ENCODE measurements around the gene TSPAN9. TPM values are rescaled to one million over a fixed set of nuclear protein-coding genes. Genes with fewer than 3 reads are reported as not detected.

TSPAN9 gene
- total RNA-seq, 1 donor from 2014 or later = 40.9 TPM

DNA sequence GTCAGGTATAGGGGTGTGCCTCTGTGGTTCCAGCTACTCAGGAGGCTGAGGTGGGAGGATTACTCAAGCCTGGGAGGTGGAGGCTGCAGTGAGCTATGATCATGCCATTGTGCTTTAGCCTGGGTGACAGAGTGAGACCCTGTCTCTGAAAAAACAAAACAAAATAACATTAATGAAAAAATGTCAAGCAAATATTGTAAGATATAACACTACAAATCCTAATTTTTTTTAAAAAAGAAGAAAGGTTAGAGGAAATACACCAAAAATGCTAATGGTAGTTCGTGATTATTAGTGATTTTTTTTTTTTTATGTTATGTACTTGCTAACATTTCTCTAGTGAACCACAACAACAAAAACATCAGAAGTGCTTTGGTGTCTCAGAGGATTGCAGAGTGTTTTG lies 47.7 kb downstream of the TSPAN9 start:
- peaks cover 6% of the 10 kb centered on the region for H3K9me3 Mint-ChIP-seq (ENCODE audit: unreplicated experiment)
- no peaks in the 10 kb centered on the region for H3K36me3 Mint-ChIP-seq (ENCODE audit: low read depth, unreplicated experiment)
- H3K36me3 ChIP-seq (ENCODE audit: insufficient read depth, low read length) = no peaks in the 10 kb centered on the region
- FAIRE-seq = peak; percentile 17
- H3K4me3 ChIP-seq (ENCODE audit: insufficient read depth, low read depth, low read length) = no peak overlapping the region
- H3K27ac ChIP-seq (ENCODE audit: low read depth, low read length) = no peak overlapping the region
- H3K4me1 ChIP-seq (ENCODE audit: insufficient read depth, low read length) = peaks cover 37% of the 10 kb centered on the region
- H3K79me2 ChIP-seq (ENCODE audit: insufficient read depth, low read length) = no peaks in the 10 kb centered on the region
- H3K27ac Mint-ChIP-seq (ENCODE audit: unreplicated experiment) = no peak overlapping the region
- H3K9ac ChIP-seq (ENCODE audit: low read length) = no peak overlapping the region
- H3K4me2 ChIP-seq (ENCODE audit: low read length) = no peak overlapping the region
- DNase-seq (ENCODE audit: low read depth) = no peak
- peaks cover 19% of the 10 kb centered on the region for H3K4me1 Mint-ChIP-seq (ENCODE audit: low read depth, unreplicated experiment)
- H3K9me3 ChIP-seq (ENCODE audit: insufficient read depth, low read depth, low read length) = no peaks in the 10 kb centered on the region
- peaks cover 33% of the 10 kb centered on the region for H4K20me1 ChIP-seq (ENCODE audit: insufficient read depth, low read length)
- no peaks in the 10 kb centered on the region for H3K27me3 ChIP-seq (ENCODE audit: insufficient read depth, low read length)
- H2AFZ ChIP-seq (ENCODE audit: low read depth, low read length) = no peak overlapping the region
- no peak for TF ChIP-seq EZH2 (IDR thresholded peaks at IDR 0.05; ENCODE audit: insufficient read depth, low read length)
- TF ChIP-seq, protein P1, sequence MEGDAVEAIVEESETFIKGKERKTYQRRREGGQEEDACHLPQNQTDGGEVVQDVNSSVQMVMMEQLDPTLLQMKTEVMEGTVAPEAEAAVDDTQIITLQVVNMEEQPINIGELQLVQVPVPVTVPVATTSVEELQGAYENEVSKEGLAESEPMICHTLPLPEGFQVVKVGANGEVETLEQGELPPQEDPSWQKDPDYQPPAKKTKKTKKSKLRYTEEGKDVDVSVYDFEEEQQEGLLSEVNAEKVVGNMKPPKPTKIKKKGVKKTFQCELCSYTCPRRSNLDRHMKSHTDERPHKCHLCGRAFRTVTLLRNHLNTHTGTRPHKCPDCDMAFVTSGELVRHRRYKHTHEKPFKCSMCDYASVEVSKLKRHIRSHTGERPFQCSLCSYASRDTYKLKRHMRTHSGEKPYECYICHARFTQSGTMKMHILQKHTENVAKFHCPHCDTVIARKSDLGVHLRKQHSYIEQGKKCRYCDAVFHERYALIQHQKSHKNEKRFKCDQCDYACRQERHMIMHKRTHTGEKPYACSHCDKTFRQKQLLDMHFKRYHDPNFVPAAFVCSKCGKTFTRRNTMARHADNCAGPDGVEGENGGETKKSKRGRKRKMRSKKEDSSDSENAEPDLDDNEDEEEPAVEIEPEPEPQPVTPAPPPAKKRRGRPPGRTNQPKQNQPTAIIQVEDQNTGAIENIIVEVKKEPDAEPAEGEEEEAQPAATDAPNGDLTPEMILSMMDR (IDR thresholded peaks at IDR 0.05; ENCODE audit: insufficient read depth, low read depth, low read length) = no peak
- H3K27me3 Mint-ChIP-seq (ENCODE audit: low read depth, unreplicated experiment) = peaks cover 1% of the 10 kb centered on the region
- H3K4me3 Mint-ChIP-seq (ENCODE audit: unreplicated experiment) = no peak overlapping the region

GRCh38 chr12:3125674-3126073 lies 48.5 kb downstream of the TSPAN9 start:
- H3K36me3 ChIP-seq (ENCODE audit: insufficient read depth, low read length) = no peaks in the 10 kb centered on the region
- Mint-ChIP-seq H3K4me1 (ENCODE audit: low read depth, unreplicated experiment) (peaks cover 15% of the 10 kb centered on the region), H3K36me3 (ENCODE audit: low read depth, unreplicated experiment) (no peaks in the 10 kb centered on the region), H3K4me3 (ENCODE audit: unreplicated experiment) (no peak overlapping the region), H3K27ac (ENCODE audit: unreplicated experiment) (no peak overlapping the region), H3K27me3 (ENCODE audit: low read depth, unreplicated experiment) (peaks cover 1% of the 10 kb centered on the region), H3K9me3 (ENCODE audit: unreplicated experiment) (peaks cover 6% of the 10 kb centered on the region)
- no peaks in the 10 kb centered on the region for H3K9me3 ChIP-seq (ENCODE audit: insufficient read depth, low read depth, low read length)
- H3K9ac ChIP-seq (ENCODE audit: low read length) = no peak overlapping the region
- FAIRE-seq (no peak), DNase-seq (ENCODE audit: low read depth) (no peak)
- TF ChIP-seq EZH2 (IDR thresholded peaks at IDR 0.05; ENCODE audit: insufficient read depth, low read length) = no peak
- TF ChIP-seq, protein P1 (IDR thresholded peaks at IDR 0.05; ENCODE audit: insufficient read depth, low read depth, low read length) = no peak
- no peak overlapping the region for H3K4me3 ChIP-seq (ENCODE audit: insufficient read depth, low read depth, low read length)
- H3K4me2 ChIP-seq (ENCODE audit: low read length) = no peak overlapping the region
- no peak overlapping the region for H3K27ac ChIP-seq (ENCODE audit: low read depth, low read length)
- H3K4me1 ChIP-seq (ENCODE audit: insufficient read depth, low read length) = peaks cover 34% of the 10 kb centered on the region
- H3K79me2 ChIP-seq (ENCODE audit: insufficient read depth, low read length) = no peaks in the 10 kb centered on the region
- peaks cover 41% of the 10 kb centered on the region for H4K20me1 ChIP-seq (ENCODE audit: insufficient read depth, low read length)
- no peak overlapping the region for H2AFZ ChIP-seq (ENCODE audit: low read depth, low read length)
- H3K27me3 ChIP-seq (ENCODE audit: insufficient read depth, low read length) = peaks cover under 1% of the 10 kb centered on the region

DNA sequence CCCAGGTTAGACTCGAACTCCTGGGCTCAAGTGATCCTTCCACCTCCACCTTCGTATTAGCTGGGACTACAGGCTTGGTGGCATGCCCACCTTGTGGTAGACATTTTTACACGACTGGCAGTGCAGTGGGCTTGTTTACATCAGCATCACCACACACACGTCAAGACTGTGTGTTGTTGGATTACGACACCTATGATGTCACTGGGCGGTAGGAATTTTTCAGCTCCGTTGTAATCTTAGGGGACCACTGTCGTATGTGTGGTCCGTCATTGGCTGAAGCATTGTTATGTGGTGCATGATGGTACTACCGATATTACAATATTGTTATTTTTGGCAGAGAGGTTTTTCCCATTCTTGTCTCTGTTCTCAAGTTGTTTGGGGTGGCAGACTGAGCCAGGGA lies 50.7 kb downstream of the TSPAN9 start:
- Histone ChIP-seq H3K9me3 (ENCODE audit: insufficient read depth, low read depth, low read length) (no peaks in the 10 kb centered on the region), H3K27me3 (ENCODE audit: insufficient read depth, low read length) (peaks cover 7% of the 10 kb centered on the region), H2AFZ (ENCODE audit: low read depth, low read length) (no peak overlapping the region), H3K27ac (ENCODE audit: low read depth, low read length) (no peak overlapping the region), H3K4me1 (ENCODE audit: insufficient read depth, low read length) (peaks cover 29% of the 10 kb centered on the region), H4K20me1 (ENCODE audit: insufficient read depth, low read length) (peaks cover 54% of the 10 kb centered on the region), H3K9ac (ENCODE audit: low read length) (no peak overlapping the region), H3K4me3 (ENCODE audit: insufficient read depth, low read depth, low read length) (no peak overlapping the region), H3K79me2 (ENCODE audit: insufficient read depth, low read length) (peaks cover 14% of the 10 kb centered on the region), H3K4me2 (ENCODE audit: low read length) (no peak overlapping the region), H3K36me3 (ENCODE audit: insufficient read depth, low read length) (no peaks in the 10 kb centered on the region)
- DNase-seq (ENCODE audit: low read depth) = peak; percentile 50
- H3K36me3 Mint-ChIP-seq (ENCODE audit: low read depth, unreplicated experiment) = no peaks in the 10 kb centered on the region
- H3K27ac Mint-ChIP-seq (ENCODE audit: unreplicated experiment) = no peak overlapping the region
- peaks cover 15% of the 10 kb centered on the region for H3K4me1 Mint-ChIP-seq (ENCODE audit: low read depth, unreplicated experiment)
- H3K27me3 Mint-ChIP-seq (ENCODE audit: low read depth, unreplicated experiment) = peaks cover 14% of the 10 kb centered on the region
- no peak for FAIRE-seq
- peaks cover 6% of the 10 kb centered on the region for H3K9me3 Mint-ChIP-seq (ENCODE audit: unreplicated experiment)
- no peak overlapping the region for H3K4me3 Mint-ChIP-seq (ENCODE audit: unreplicated experiment)
- TF ChIP-seq, protein P1 (IDR thresholded peaks at IDR 0.05; ENCODE audit: insufficient read depth, low read depth, low read length) = no peak
- no peak for TF ChIP-seq EZH2 (IDR thresholded peaks at IDR 0.05; ENCODE audit: insufficient read depth, low read length)
